Neuron (in vitro differentiated cells): Measurements from ENCODE around the gene DLX2.
"Not testable (repeated sequence)": the region's sequence is repeated elsewhere in the genome, so short reads cannot be mapped to it uniquely, and the experiment has no call there.

Experiments
- H2AFZ ChIP-seq: one replicate; pipeline ENCODE4 v1.6.1; 2013; ENCODE audit warnings: low read depth, mild to moderate bottlenecking, inconsistent platforms, low read length, moderate library complexity
- H3K27me3 ChIP-seq: one replicate; pipeline ENCODE4 v1.6.1; 2013; ENCODE audit warnings: low read length; ENCODE audit not compliant: insufficient read depth
- H3K36me3 ChIP-seq: one replicate; pipeline ENCODE4 v1.6.1; 2013; ENCODE audit warnings: low read length; ENCODE audit not compliant: insufficient read depth
- H3K4me1 ChIP-seq: one replicate; pipeline ENCODE4 v1.6.1; 2013; ENCODE audit warnings: low read length; ENCODE audit not compliant: insufficient read depth
- H3K4me3 ChIP-seq: 2 replicates; pipeline ENCODE4 v1.5.1; 2013; ENCODE audit warnings: mild to moderate bottlenecking, low read length, moderate library complexity
- H3K9me3 ChIP-seq: one replicate; pipeline ENCODE4 v1.6.1; 2013; ENCODE audit warnings: low read length

Gene DLX2

DNA sequence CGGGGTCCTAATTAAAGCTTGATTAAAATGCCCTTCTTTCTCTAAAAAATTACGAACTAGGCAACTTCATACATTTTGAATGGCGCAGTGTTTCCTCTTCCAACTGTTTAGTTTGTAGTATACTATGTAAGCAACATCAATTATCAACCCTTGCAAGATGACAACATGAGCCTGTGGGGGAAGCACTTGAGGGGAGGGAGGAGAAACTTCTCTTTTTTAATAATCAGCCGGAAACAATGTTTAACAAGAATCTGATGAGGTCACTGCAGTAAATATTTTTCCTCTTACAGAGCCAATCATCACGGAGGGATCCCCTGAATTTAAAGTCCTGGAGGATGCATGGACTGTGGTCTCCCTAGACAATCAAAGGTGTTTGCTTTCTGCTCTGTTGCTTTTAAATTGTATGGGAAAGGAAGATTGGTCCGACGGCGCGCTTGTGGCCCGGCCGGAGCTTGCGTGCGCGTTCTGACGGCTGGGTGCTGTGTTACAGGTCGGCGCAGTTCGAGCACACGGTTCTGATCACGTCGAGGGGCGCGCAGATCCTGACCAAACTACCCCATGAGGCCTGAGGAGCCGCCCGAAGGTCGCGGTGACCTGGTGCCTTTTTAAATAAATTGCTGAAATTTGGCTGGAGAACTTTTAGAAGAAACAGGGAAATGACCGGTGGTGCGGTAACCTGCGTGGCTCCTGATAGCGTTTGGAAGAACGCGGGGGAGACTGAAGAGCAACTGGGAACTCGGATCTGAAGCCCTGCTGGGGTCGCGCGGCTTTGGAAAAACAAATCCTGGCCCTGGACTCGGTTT, 22.7 kb downstream of the DLX2 start:
- peaks cover 9% of the 10 kb centered on the region for H3K9me3 ChIP-seq
- no peaks in the 10 kb centered on the region for H3K36me3 ChIP-seq
- H3K4me3 ChIP-seq: no peak overlapping the region
- peaks cover 63% of the 10 kb centered on the region for H3K27me3 ChIP-seq
- H3K4me1 ChIP-seq: peaks cover 16% of the 10 kb centered on the region
- no peak overlapping the region for H2AFZ ChIP-seq

GRCh38 chr2:172079416-172079815, 23.3 kb downstream of the DLX2 start:
- Histone ChIP-seq H3K36me3 (no peaks in the 10 kb centered on the region), H2AFZ (no peak overlapping the region), H3K9me3 (peaks cover 9% of the 10 kb centered on the region), H3K4me3 (no peak overlapping the region), H3K27me3 (peaks cover 59% of the 10 kb centered on the region), H3K4me1 (peaks cover 10% of the 10 kb centered on the region)

DNA sequence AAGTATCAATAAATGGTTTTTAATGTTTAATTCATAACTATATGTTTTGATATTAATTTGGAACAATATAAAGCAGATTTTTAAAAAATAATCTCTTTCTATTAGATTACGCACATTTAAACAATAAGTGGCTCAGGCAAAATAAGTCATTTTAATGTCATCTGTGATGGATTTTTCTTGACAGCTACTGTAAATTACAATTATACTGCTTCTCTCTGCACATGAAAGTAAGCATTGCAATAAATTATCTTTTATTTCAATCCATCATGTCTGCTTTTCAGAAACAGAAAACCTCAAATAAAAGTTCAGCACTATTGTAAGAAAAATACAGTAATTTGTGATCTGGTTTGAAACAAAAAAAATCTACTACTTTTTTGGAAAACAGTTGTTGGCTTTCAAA, 28.4 kb downstream of the DLX2 start:
- Histone ChIP-seq H3K36me3 (no peaks in the 10 kb centered on the region), H3K27me3 (peaks cover 8% of the 10 kb centered on the region), H3K4me3 (no peak overlapping the region), H3K9me3 (no peaks in the 10 kb centered on the region), H3K4me1 (peaks cover 38% of the 10 kb centered on the region), H2AFZ (no peak overlapping the region)

- H3K9me3 ChIP-seq: no peaks in the 10 kb centered on the region
- no peak overlapping the region for H2AFZ ChIP-seq
- H3K36me3 ChIP-seq: no peaks in the 10 kb centered on the region
- H3K4me3 ChIP-seq: no peak overlapping the region
- peaks cover 1% of the 10 kb centered on the region for H3K27me3 ChIP-seq
- peaks cover 38% of the 10 kb centered on the region for H3K4me1 ChIP-seq
Observed at GRCh38 chr2:172073518-172073917, 29.2 kb downstream of the DLX2 start.

- H3K36me3 ChIP-seq: no peaks in the 10 kb centered on the region
- H3K9me3 ChIP-seq: no peaks in the 10 kb centered on the region
- no peak overlapping the region for H3K4me3 ChIP-seq
- no peak overlapping the region for H2AFZ ChIP-seq
- H3K4me1 ChIP-seq: peaks cover 38% of the 10 kb centered on the region
- H3K27me3 ChIP-seq: no peaks in the 10 kb centered on the region
Observed at GRCh38 chr2:172072706-172073105, 30.0 kb downstream of the DLX2 start.

DNA sequence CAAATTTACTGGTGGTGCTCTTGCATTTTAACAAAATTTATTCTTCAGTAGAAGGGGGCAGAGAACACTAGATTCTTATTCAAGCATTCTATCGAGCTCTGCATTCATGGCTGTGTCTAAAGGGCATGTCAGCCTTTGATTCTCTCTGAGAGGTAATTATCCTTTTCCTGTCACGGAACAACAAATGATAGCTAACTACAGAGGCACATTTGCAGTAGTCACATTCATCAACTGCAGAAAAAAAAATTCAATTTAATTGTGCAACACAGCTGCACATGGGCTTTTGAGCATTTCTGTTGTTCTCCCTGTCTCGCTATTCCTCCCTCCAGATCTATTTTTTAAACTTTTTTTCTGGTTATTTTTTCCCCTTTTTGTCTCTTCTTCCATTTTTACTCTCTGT, 30.4 kb downstream of the DLX2 start:
- no peak overlapping the region for H3K4me3 ChIP-seq
- H3K36me3 ChIP-seq: no peaks in the 10 kb centered on the region
- no peak overlapping the region for H2AFZ ChIP-seq
- no peaks in the 10 kb centered on the region for H3K9me3 ChIP-seq
- no peaks in the 10 kb centered on the region for H3K27me3 ChIP-seq
- H3K4me1 ChIP-seq: peaks cover 38% of the 10 kb centered on the region

- no peak overlapping the region for H2AFZ ChIP-seq
- no peak overlapping the region for H3K4me3 ChIP-seq
- peaks cover 38% of the 10 kb centered on the region for H3K4me1 ChIP-seq
- no peaks in the 10 kb centered on the region for H3K36me3 ChIP-seq
- no peaks in the 10 kb centered on the region for H3K9me3 ChIP-seq
- no peaks in the 10 kb centered on the region for H3K27me3 ChIP-seq
Observed at GRCh38 chr2:172070936-172071335, 31.8 kb downstream of the DLX2 start.

GRCh38 chr2:172067905-172068304, 34.8 kb downstream of the DLX2 start:
- not testable (repeated sequence) for H2AFZ ChIP-seq, H3K9me3 ChIP-seq, H3K36me3 ChIP-seq, H3K27me3 ChIP-seq, H3K4me3 ChIP-seq
- H3K4me1 ChIP-seq: peaks cover 21% of the 10 kb centered on the region

DNA sequence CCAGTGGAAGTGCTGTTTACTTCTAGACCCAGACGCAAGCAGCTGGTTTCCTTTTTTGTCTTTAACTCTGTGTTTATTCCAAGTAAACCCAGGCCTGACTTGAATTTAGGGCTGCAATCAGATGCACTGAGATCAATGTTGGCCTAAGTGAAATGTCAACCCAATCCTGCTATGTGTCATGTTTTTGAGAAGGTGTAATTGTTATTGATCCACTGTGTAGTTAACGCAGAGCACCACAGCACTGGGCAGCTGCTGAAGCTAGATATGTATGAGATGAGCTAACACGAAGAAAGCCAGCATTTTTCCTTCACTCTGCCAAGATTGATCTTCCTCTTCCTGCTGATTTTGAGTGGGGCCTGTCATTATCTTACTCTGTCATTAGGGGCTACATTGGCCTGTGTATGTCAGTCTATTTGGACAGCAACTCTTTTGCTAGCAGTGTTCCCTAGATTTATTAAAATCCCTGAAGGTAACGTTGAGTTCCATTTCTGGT, 36.3 kb downstream of the DLX2 start:
- no peak overlapping the region for H2AFZ ChIP-seq
- no peak overlapping the region for H3K4me3 ChIP-seq
- no peaks in the 10 kb centered on the region for H3K36me3 ChIP-seq
- H3K27me3 ChIP-seq: no peaks in the 10 kb centered on the region
- peaks cover 7% of the 10 kb centered on the region for H3K4me1 ChIP-seq
- no peaks in the 10 kb centered on the region for H3K9me3 ChIP-seq

GRCh38 chr2:172065111-172065510, 37.6 kb downstream of the DLX2 start:
- Histone ChIP-seq H3K4me3 (no peak overlapping the region), H3K4me1 (no peaks in the 10 kb centered on the region), H3K36me3 (no peaks in the 10 kb centered on the region), H3K9me3 (no peaks in the 10 kb centered on the region), H2AFZ (no peak overlapping the region), H3K27me3 (no peaks in the 10 kb centered on the region)

DNA sequence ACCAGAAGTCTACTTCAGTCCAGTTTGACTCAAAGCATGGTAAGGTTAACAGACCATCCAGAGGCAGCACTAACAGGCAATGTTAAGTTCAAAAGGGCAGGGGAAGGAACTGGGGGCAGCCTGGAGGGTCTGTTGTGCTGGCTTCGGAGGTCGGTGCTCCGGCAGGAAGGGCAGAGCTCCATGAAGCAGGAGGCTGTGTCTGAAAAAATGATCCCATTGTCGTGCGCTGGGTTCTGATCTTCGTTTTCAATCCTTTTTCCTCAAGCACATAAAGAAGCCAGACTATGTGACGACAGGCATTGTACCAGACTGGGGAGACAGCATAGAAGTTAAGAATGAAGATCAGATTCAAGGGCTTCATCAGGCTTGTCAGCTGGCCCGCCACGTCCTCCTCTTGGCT, 39.3 kb downstream of the DLX2 start:
- Histone ChIP-seq H3K4me1 (no peaks in the 10 kb centered on the region), H3K36me3 (no peaks in the 10 kb centered on the region), H3K27me3 (no peaks in the 10 kb centered on the region), H2AFZ (no peak overlapping the region), H3K4me3 (no peak overlapping the region), H3K9me3 (no peaks in the 10 kb centered on the region)

DNA sequence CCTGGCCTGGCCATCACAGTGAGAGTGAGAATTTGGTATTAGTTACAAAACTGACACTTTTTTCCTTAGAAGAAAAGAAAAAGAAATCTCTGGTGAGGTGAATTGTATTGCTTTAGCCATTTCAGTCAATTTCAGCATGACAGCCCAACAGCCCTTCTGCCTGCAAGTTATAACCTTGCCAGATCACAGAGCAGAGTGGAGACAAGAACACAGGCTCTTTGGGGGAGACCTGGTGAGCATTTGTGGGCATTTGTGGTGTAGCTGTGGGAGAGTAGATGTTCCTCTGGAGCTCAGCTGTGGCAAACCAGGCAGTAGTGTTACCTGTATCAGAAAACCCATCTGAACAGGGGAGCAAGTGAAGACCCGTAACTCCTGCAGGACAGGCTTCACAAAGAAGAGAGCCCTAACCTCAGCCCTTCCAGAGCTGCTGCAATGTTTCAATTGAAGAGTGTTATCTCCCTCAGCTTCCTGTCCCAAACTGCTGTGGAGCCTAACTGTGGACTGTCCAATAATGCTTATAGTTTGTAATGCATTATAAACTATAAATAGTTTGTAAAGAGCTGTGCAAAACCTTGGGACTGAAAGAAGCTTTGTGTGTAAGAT, 40.2 kb downstream of the DLX2 start:
- Histone ChIP-seq H3K9me3 (no peaks in the 10 kb centered on the region), H3K4me1 (no peaks in the 10 kb centered on the region), H3K36me3 (no peaks in the 10 kb centered on the region), H3K27me3 (no peaks in the 10 kb centered on the region), H2AFZ (no peak overlapping the region), H3K4me3 (no peak overlapping the region)

GRCh38 chr2:172060118-172060517, 42.6 kb downstream of the DLX2 start:
- not testable (repeated sequence) for H3K4me3 ChIP-seq, H3K4me1 ChIP-seq, H2AFZ ChIP-seq, H3K36me3 ChIP-seq, H3K9me3 ChIP-seq, H3K27me3 ChIP-seq
